Measurements from ENCODE around the gene CHL1.
A peak's percentile ranks its signal among the peaks of the same experiment; 100 is the strongest.

Gene CHL1

GRCh38 chr3:248864-249520, 52.4 kb downstream of the CHL1 start:
- peak overlapping the region; percentile 75 for H3K27ac ChIP-seq (ENCODE audit: low read depth, low read length, poor library complexity, severe bottlenecking)
- peaks cover 40% of the 10 kb centered on the region for H3K4me1 ChIP-seq (ENCODE audit: insufficient read depth, low read length, severe bottlenecking)
- no peak overlapping the region for H2AFZ ChIP-seq (ENCODE audit: low read length)
- no peaks in the 10 kb centered on the region for H3K9me2 ChIP-seq (ENCODE audit: low read depth, low read length)
- no peaks in the 10 kb centered on the region for H4K20me1 ChIP-seq (ENCODE audit: insufficient read depth, low read length)
- TF ChIP-seq CTCF (IDR thresholded peaks at IDR 0.05; ENCODE audit: low read length): no peak
- TF ChIP-seq EZH2 (IDR thresholded peaks at IDR 0.05; ENCODE audit: borderline replicate concordance, low read length): no peak
- H3K27me3 ChIP-seq (ENCODE audit: insufficient read depth, low read length): no peaks in the 10 kb centered on the region
- no peak overlapping the region for H3K4me3 ChIP-seq (ENCODE audit: low read depth, low read length, poor library complexity, severe bottlenecking)
- H3K79me2 ChIP-seq (ENCODE audit: insufficient read depth, low read length): no peaks in the 10 kb centered on the region
- H3K36me3 ChIP-seq (ENCODE audit: insufficient read depth, low read length): peaks cover 17% of the 10 kb centered on the region
- H3K9ac ChIP-seq (ENCODE audit: low read length): peak overlapping the region; percentile 32; the same call in 1 of the 2 replicates
- peak overlapping the region; percentile 44 for H3K4me2 ChIP-seq (ENCODE audit: low read length)
- no peaks in the 10 kb centered on the region for H3K9me3 ChIP-seq (ENCODE audit: low read length)
- H3F3A ChIP-seq (ENCODE audit: insufficient read depth, low read length): no peaks in the 10 kb centered on the region

GRCh38 chr3:249587-250262, 53.2 kb downstream of the CHL1 start:
- peaks cover 12% of the 10 kb centered on the region for H3K36me3 ChIP-seq (ENCODE audit: insufficient read depth, low read length)
- no peaks in the 10 kb centered on the region for H3K27me3 ChIP-seq (ENCODE audit: insufficient read depth, low read length)
- H3K4me2 ChIP-seq (ENCODE audit: low read length): peak overlapping the region; percentile 44

GRCh38 chr3:256501-256900, 59.9 kb downstream of the CHL1 start:
- TF ChIP-seq CTCF (IDR thresholded peaks at IDR 0.05; ENCODE audit: low read length) (no peak), EZH2 (IDR thresholded peaks at IDR 0.05; ENCODE audit: borderline replicate concordance, low read length) (no peak)
- H2AFZ ChIP-seq (ENCODE audit: low read length): no peak overlapping the region
- H3K36me3 ChIP-seq (ENCODE audit: insufficient read depth, low read length): no peaks in the 10 kb centered on the region
- no peaks in the 10 kb centered on the region for H3K9me2 ChIP-seq (ENCODE audit: low read depth, low read length)
- peaks cover 6% of the 10 kb centered on the region for H3K4me1 ChIP-seq (ENCODE audit: insufficient read depth, low read length, severe bottlenecking)
- no peaks in the 10 kb centered on the region for H4K20me1 ChIP-seq (ENCODE audit: insufficient read depth, low read length)
- H3K27ac ChIP-seq (ENCODE audit: low read depth, low read length, poor library complexity, severe bottlenecking): no peak overlapping the region
- H3K4me3 ChIP-seq (ENCODE audit: low read depth, low read length, poor library complexity, severe bottlenecking): no peak overlapping the region
- no peaks in the 10 kb centered on the region for H3K27me3 ChIP-seq (ENCODE audit: insufficient read depth, low read length)
- H3K79me2 ChIP-seq (ENCODE audit: insufficient read depth, low read length): no peaks in the 10 kb centered on the region
- H3K9me3 ChIP-seq (ENCODE audit: low read length): no peaks in the 10 kb centered on the region
- no peak overlapping the region for H3K4me2 ChIP-seq (ENCODE audit: low read length)
- no peaks in the 10 kb centered on the region for H3F3A ChIP-seq (ENCODE audit: insufficient read depth, low read length)
- H3K9ac ChIP-seq (ENCODE audit: low read length): no peak overlapping the region

More at GRCh38 chr3:249587-250262, 53.2 kb downstream of the CHL1 start:
- Histone ChIP-seq H3K9me2 (ENCODE audit: low read depth, low read length) (no peaks in the 10 kb centered on the region), H3F3A (ENCODE audit: insufficient read depth, low read length) (no peaks in the 10 kb centered on the region), H3K4me3 (ENCODE audit: low read depth, low read length, poor library complexity, severe bottlenecking) (no peak overlapping the region), H4K20me1 (ENCODE audit: insufficient read depth, low read length) (no peaks in the 10 kb centered on the region), H3K4me1 (ENCODE audit: insufficient read depth, low read length, severe bottlenecking) (peaks cover 35% of the 10 kb centered on the region), H3K79me2 (ENCODE audit: insufficient read depth, low read length) (no peaks in the 10 kb centered on the region), H3K27ac (ENCODE audit: low read depth, low read length, poor library complexity, severe bottlenecking) (peak overlapping the region; percentile 75), H2AFZ (ENCODE audit: low read length) (no peak overlapping the region), H3K9ac (ENCODE audit: low read length) (no peak overlapping the region), H3K9me3 (ENCODE audit: low read length) (no peaks in the 10 kb centered on the region)
- TF ChIP-seq EZH2 (IDR thresholded peaks at IDR 0.05; ENCODE audit: borderline replicate concordance, low read length) (no peak), CTCF (IDR thresholded peaks at IDR 0.05; ENCODE audit: low read length) (no peak)
